HepG2 (cell line): ENCODE measurements around the gene RORB. TPM values are rescaled to one million over a fixed set of nuclear protein-coding genes. Genes with fewer than 3 reads are reported as not detected.

Source experiments
- ATAC-seq: fragments of 200-7000 bp; cut with Tn5 transposase; 3 replicates; pipeline ENCODE4 v1.9.1; 2020; ENCODE audit warnings: mild to moderate bottlenecking, moderate library complexity
- BruUV-seq: library from RNA; stranded (reverse); fragments of 400-500 nt; replicated peaks from 2 replicates; lab custom pipeline; 2021; lab: Mats Ljungman, UMichigan
- CTCF ChIA-PET: fragments of 300-600 bp; formaldehyde crosslinking; extraction: SDS; loops from one replicate; lab custom pipeline; 2021; ENCODE audit warnings: low total read pairs, inconsistent platforms, low intra/inter-chr PET ratio; lab: Yijun Ruan, JAX
- POLR2A ChIA-PET: fragments of 350-600 bp; sonication (Branson Sonifier 250); formaldehyde crosslinking; loops from one replicate; lab custom pipeline; 2020; ENCODE audit warnings: antibody characterized with exemption, inconsistent platforms; lab: Yijun Ruan, JAX
- DNase-seq: peaks from one replicate; pipeline ENCODE4 v3.0.0-alpha.2; 2015; ENCODE audit warnings: low spot score
- FAIRE-seq: peaks from 3 replicates; lab custom pipeline; 2011; peaks lifted over from hg19 to GRCh38; lab: Jason Lieb, UNC
- H2AFZ ChIP-seq: one replicate; pipeline ENCODE4 v1.6.1; 2011; ENCODE audit warnings: low read length, inconsistent platforms
- H3K27ac ChIP-seq: fragments of 300-600 bp; 3 replicates; pipeline ENCODE4 v1.8.0; 2011; ENCODE audit warnings: mixed run types, mild to moderate bottlenecking, mixed read lengths, low read length, inconsistent platforms; ENCODE audit not compliant: insufficient read depth; ENCODE audit errors: extremely low read length
- H3K27me3 ChIP-seq, 2 experiments: fragments of 200-600 bp in 1 of 2; 2 replicates in 1 of 2; 3 replicates in 1 of 2; pipeline versions ENCODE4 v1.6.0 to v1.8.0; 2011; ENCODE audit warnings: low read length in 2 of 2, mild to moderate bottlenecking in 2 of 2, moderate library complexity in 2 of 2, inconsistent platforms in 1 of 2; ENCODE audit not compliant: insufficient read depth in 2 of 2, control insufficient read depth in 1 of 2
- H3K36me3 ChIP-seq, 2 experiments: fragments of 200-600 bp in 1 of 2; replicated peaks in 1 of 2; 2 replicates in 1 of 2; 3 replicates in 1 of 2; pipeline versions ENCODE4 v1.5.1 to v1.8.0; 2011; ENCODE audit warnings: low read length in 2 of 2, inconsistent platforms in 1 of 2; ENCODE audit not compliant: insufficient read depth in 2 of 2, control insufficient read depth in 1 of 2
- H3K4me1 ChIP-seq: 2 replicates; pipeline ENCODE4 v1.5.1; 2012; ENCODE audit warnings: low read length, inconsistent platforms; ENCODE audit not compliant: insufficient read depth
- H3K4me2 ChIP-seq: 2 replicates; pipeline ENCODE4 v1.6.0; 2011; ENCODE audit warnings: low read depth, low read length, inconsistent platforms
- H3K4me3 ChIP-seq, 3 experiments: fragments of 200-600 bp in 1 of 3; sonication (generic), shearing (Covaris generic) in 1 of 3; replicated peaks in 1 of 3; 2 replicates each; pipeline ENCODE4 v1.5.1; 2011 to 2016; ENCODE audit warnings: low read length in 3 of 3, inconsistent platforms in 2 of 3, low read depth in 2 of 3, mild to moderate bottlenecking in 2 of 3, control low read depth in 1 of 3, mixed read lengths in 1 of 3; ENCODE audit not compliant: insufficient read depth in 1 of 3
- H3K79me2 ChIP-seq: one replicate; pipeline ENCODE4 v1.6.1; 2011; ENCODE audit warnings: low read length, inconsistent platforms; ENCODE audit not compliant: insufficient read depth
- H3K9ac ChIP-seq: 2 replicates; pipeline ENCODE4 v1.6.0; 2011; ENCODE audit warnings: mild to moderate bottlenecking, low read depth, low read length, inconsistent platforms; ENCODE audit not compliant: insufficient read depth
- H3K9me3 ChIP-seq: 2 replicates; pipeline ENCODE4 v1.5.1; 2012; ENCODE audit warnings: mild to moderate bottlenecking, low read length
- H4K20me1 ChIP-seq: 2 replicates; pipeline ENCODE4 v1.6.0; 2011; ENCODE audit warnings: inconsistent platforms, mild to moderate bottlenecking, low read length, moderate library complexity; ENCODE audit not compliant: insufficient read depth
- FOXO1 ChIP-seq: sonication (generic); formaldehyde crosslinking; IDR thresholded peaks from 2 replicates; pipeline ENCODE4 v1.4.0; 2020; ENCODE audit warnings: missing genetic modification reagents
- GMEB2 ChIP-seq: IDR thresholded peaks from 2 replicates; pipeline ENCODE4 v1.6.1; 2016; ENCODE audit warnings: missing biosample characterization, missing genetic modification reagents, low read depth
- GTF2F1 ChIP-seq: fragments of 150-350 bp; IDR thresholded peaks from 2 replicates; pipeline ENCODE4 v1.6.1; 2014; ENCODE audit warnings: low read length
- KLF11 ChIP-seq: IDR thresholded peaks from 2 replicates; pipeline ENCODE4 v1.6.1; 2016; ENCODE audit warnings: missing compliant biosample characterization
- NR2F6 ChIP-seq, 2 experiments: IDR thresholded peaks; 2 replicates each; pipeline ENCODE4 v1.6.1; 2016; ENCODE audit warnings: antibody characterized with exemption in 1 of 2, mild to moderate bottlenecking in 1 of 2
- NR3C1 ChIP-seq: sonication (generic); formaldehyde crosslinking; IDR thresholded peaks from 2 replicates; pipeline ENCODE4 v1.4.0; 2020; ENCODE audit warnings: missing genetic modification reagents
- ZC3H4 ChIP-seq: sonication (generic); formaldehyde crosslinking; IDR thresholded peaks from 2 replicates; pipeline ENCODE4 v1.4.0; 2020; ENCODE audit warnings: missing genetic modification reagents, borderline replicate concordance
- ZNF7 ChIP-seq: IDR thresholded peaks from 2 replicates; pipeline ENCODE4 v1.6.1; 2016; ENCODE audit warnings: missing biosample characterization, missing genetic modification reagents
- WGBS: methylation state at CpG from one replicate; pipeline ENCODE4 v1.1.6; 2017; ENCODE audit warnings: low lambda C conversion rate; 5-methylcytosine and 5-hydroxymethylcytosine counted together
- in situ Hi-C: cut with HindIII; loops from 2 replicates; pipeline ENCODE4 v1.10.0; 2017; ENCODE audit warnings: low pct_unique_long_range_greater_than_20kb; ENCODE audit not compliant: extremely low pct_ligation_motif_present
- intact Hi-C: fragments of 100-400 bp; cut with micrococcal nuclease; formaldehyde crosslinking; loops from one replicate; pipeline ENCODE4 v1.10.0; 2022; ENCODE audit not compliant: unreplicated experiment
- polyA plus RNA-seq, 8 experiments: library from polyadenylated mRNA; depleted of rRNA in 3 of 8; stranded (reverse) in 7 of 8; unstranded in 1 of 8; fragments of >200 nt; fragmentation: Illumina TruSeq in 4 of 8; extraction: Trizol in 4 of 8; gene quantifications; 2 replicates each; pipeline versions ENCODE4 v1.2.1 to v1.2.3, GENCODE V29; 2011 to 2016; ENCODE audit warnings: low read depth in 4 of 8, missing spikeins in 1 of 8, mixed read lengths in 1 of 8; ENCODE audit not compliant: insufficient read depth in 1 of 8
- total RNA-seq, 5 experiments: library from RNA; depleted of rRNA; stranded (reverse); fragments of >200 nt; fragmentation: Illumina TruSeq; extraction: Trizol; gene quantifications; 2 replicates each; pipeline ENCODE4 v1.2.3, GENCODE V29; 2016; ENCODE audit warnings: low read depth in 1 of 5
- TF ChIP-seq, protein P1 (sequence below): sonication (generic); formaldehyde crosslinking; IDR thresholded peaks from 2 replicates; pipeline ENCODE4 v1.4.0; 2020; ENCODE audit warnings: missing genetic modification reagents
- TF ChIP-seq, protein P2 (sequence below): sonication (generic); formaldehyde crosslinking; IDR thresholded peaks from 2 replicates; pipeline ENCODE4 v1.4.0; 2020; ENCODE audit warnings: missing genetic modification reagents

The RORB gene
- total and polyA plus RNA-seq, 2 of the 13 experiments (the other 11 are each of a cell fraction or from before 2014, with no cell fraction given): not detected

GRCh38 chr9:74598874-74599273, 101.7 kb downstream of the RORB start:
- H3K27ac ChIP-seq: no peak overlapping the region
- H3K79me2 ChIP-seq: no peaks in the 10 kb centered on the region

More at GRCh38 chr9:74598874-74599273, 101.7 kb downstream of the RORB start:
- no peaks in the 10 kb centered on the region for H3K9me3 ChIP-seq
- 0% methylated on average over 3 of the region's 3 CpGs for WGBS
- intact Hi-C loops (no loop called here), in situ Hi-C loops (no loop called here)
- no peaks in the 10 kb centered on the region for H3K27me3 ChIP-seq
- POLR2A ChIA-PET: no interaction called here
- no peak overlapping the region for H3K4me3 ChIP-seq
- no peak overlapping the region for H3K4me2 ChIP-seq
- no TSS peak for BruUV-seq
- no peak for ATAC-seq
- CTCF ChIA-PET: no interaction called here
- no peak overlapping the region for H3K9ac ChIP-seq
- no peak for FAIRE-seq
- no peak for DNase-seq
- TF ChIP-seq GMEB2 (CRISPR knock-in tag): no peak
- TF ChIP-seq KLF11: no peak
- TF ChIP-seq ZNF7 (CRISPR knock-in tag): no peak
- no peak for TF ChIP-seq FOXO1 (CRISPR knock-in tag)
- TF ChIP-seq GTF2F1: no peak
- no peak for TF ChIP-seq NR3C1 (CRISPR knock-in tag)
- TF ChIP-seq, protein P1, sequence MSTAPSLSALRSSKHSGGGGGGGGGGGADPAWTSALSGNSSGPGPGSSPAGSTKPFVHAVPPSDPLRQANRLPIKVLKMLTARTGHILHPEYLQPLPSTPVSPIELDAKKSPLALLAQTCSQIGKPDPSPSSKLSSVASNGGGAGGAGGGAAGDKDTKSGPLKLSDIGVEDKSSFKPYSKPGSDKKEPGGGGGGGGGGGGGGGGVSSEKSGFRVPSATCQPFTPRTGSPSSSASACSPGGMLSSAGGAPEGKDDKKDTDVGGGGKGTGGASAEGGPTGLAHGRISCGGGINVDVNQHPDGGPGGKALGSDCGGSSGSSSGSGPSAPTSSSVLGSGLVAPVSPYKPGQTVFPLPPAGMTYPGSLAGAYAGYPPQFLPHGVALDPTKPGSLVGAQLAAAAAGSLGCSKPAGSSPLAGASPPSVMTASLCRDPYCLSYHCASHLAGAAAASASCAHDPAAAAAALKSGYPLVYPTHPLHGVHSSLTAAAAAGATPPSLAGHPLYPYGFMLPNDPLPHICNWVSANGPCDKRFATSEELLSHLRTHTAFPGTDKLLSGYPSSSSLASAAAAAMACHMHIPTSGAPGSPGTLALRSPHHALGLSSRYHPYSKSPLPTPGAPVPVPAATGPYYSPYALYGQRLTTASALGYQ (CRISPR knock-in tag): no peak
- TF ChIP-seq, protein P2, sequence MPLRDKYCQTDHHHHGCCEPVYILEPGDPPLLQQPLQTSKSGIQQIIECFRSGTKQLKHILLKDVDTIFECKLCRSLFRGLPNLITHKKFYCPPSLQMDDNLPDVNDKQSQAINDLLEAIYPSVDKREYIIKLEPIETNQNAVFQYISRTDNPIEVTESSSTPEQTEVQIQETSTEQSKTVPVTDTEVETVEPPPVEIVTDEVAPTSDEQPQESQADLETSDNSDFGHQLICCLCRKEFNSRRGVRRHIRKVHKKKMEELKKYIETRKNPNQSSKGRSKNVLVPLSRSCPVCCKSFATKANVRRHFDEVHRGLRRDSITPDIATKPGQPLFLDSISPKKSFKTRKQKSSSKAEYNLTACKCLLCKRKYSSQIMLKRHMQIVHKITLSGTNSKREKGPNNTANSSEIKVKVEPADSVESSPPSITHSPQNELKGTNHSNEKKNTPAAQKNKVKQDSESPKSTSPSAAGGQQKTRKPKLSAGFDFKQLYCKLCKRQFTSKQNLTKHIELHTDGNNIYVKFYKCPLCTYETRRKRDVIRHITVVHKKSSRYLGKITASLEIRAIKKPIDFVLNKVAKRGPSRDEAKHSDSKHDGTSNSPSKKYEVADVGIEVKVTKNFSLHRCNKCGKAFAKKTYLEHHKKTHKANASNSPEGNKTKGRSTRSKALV: no peak
- no peak for TF ChIP-seq NR2F6 (IDR thresholded peaks at IDR 0.05)
- TF ChIP-seq NR2F6 (CRISPR knock-in tag; IDR thresholded peaks at IDR 0.05): no peak
- no peak for TF ChIP-seq ZC3H4 (CRISPR knock-in tag)
- TF ChIP-seq, all 625 proteins: peak for 0
- no peaks in the 10 kb centered on the region for H3K4me1 ChIP-seq
- no peaks in the 10 kb centered on the region for H4K20me1 ChIP-seq
- no peak overlapping the region for H2AFZ ChIP-seq
- H3K36me3 ChIP-seq: no peaks in the 10 kb centered on the region
